Germinal center (tissue), 1 donor: ENCODE results near the gene HMG20A.

Experiments used
- DNase-seq: peaks from one replicate; pipeline ENCODE4 v3.0.0; 2012; ENCODE audit warnings: mixed read lengths, low spot score

Gene HMG20A

GRCh38 chr15:77519540-77519939 lies 98.9 kb downstream of the HMG20A start:
- no peak for DNase-seq

GRCh38 chr15:77521206-77521605 lies 100.5 kb downstream of the HMG20A start:
- no peak for DNase-seq

GRCh38 chr15:77525400-77525811 lies 104.7 kb downstream of the HMG20A start:
- no peak for DNase-seq

- DNase-seq = no peak
Measured at GRCh38 chr15:77525907-77526594, 105.4 kb downstream of the HMG20A start.

- DNase-seq = no peak
Measured at GRCh38 chr15:77526595-77527163, 106.0 kb downstream of the HMG20A start.

GRCh38 chr15:77527164-77527778 lies 106.6 kb downstream of the HMG20A start:
- DNase-seq = no peak

GRCh38 chr15:77527831-77528231 lies 107.1 kb downstream of the HMG20A start:
- DNase-seq = no peak

GRCh38 chr15:77528290-77528967 lies 107.7 kb downstream of the HMG20A start:
- DNase-seq = no peak

GRCh38 chr15:77528968-77529319 lies 108.3 kb downstream of the HMG20A start:
- DNase-seq = no peak

GRCh38 chr15:77529394-77530159 lies 108.9 kb downstream of the HMG20A start:
- DNase-seq = no peak

- DNase-seq = no peak
Measured at GRCh38 chr15:77530576-77530975, 109.9 kb downstream of the HMG20A start.

- DNase-seq = no peak
Measured at GRCh38 chr15:77531191-77532000, 110.7 kb downstream of the HMG20A start.

GRCh38 chr15:77532067-77532710 lies 111.5 kb downstream of the HMG20A start:
- DNase-seq = no peak

GRCh38 chr15:77532846-77533245 lies 112.2 kb downstream of the HMG20A start:
- no peak for DNase-seq

- DNase-seq = no peak
Measured at GRCh38 chr15:77533578-77534430, 113.1 kb downstream of the HMG20A start.
